ENCODE measurements around the gene REG4.

GRCh38 chr1:119752592-119752991, 58.7 kb downstream of the REG4 start:
- no peak for TF ChIP-seq CTCF (IDR thresholded peaks at IDR 0.05; ENCODE audit: low read depth, low read length, poor library complexity, severe bottlenecking)
- TF ChIP-seq EZH2phosphoT487 (IDR thresholded peaks at IDR 0.05; ENCODE audit: borderline replicate concordance, low read length): no peak
